Anterior cingulate cortex (tissue), 58 donors: ENCODE measurements around the gene AGAP3.

ENCODE experiments used
- DNase-seq, 58 donors: peaks; one replicate each; lab custom pipeline; 2025; lab: John Stamatoyannopoulos, UW

The AGAP3 gene

GRCh38 chr7:151120896-151121295, 34.6 kb downstream of the AGAP3 start:
- peak in 37 of 58 donors; percentile 10 to 74 (median 43) for DNase-seq

DNA sequence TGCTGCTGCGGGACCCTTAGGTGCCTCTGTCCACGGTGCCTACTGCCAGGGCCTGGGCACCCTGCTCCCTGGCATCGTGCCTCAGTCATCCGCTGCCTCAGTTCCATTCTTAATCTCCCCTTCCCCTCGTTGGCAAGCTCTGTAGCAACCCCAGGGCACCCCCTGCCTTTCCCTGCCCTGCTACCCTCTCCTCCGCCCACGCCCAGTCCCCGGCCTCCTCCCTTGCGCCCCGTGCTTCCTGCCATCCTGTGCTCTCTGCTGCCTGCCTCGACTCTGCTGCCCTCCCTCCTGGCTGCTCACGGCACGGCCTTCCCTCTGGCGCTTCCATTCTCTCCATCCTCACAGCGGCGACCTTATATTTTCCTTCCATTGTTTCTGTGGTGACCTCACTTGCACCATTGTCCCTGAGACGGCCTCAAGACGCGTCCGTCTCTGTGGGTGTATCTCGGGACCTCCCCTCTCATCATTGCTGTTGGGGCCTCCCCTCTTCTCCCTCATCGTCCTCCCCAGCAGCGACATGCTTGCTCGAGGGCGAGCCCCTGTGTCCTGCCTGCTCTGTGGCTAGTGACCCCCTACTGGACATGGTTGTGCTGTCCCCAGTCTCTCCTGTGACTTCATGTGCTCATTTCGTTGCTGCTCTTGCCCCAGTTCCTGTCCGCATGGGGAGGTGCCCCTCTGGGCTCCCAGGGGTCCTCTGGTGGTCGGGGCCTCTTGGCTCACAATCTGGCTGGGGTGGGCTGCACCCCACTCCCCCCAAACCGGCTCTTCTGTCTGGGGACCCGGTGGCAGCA, 35.3 kb downstream of the AGAP3 start:
- no peak for DNase-seq

- DNase-seq: peak in 1 of 58 donors; percentile 47
Observed at GRCh38 chr7:151122276-151122675, 36.0 kb downstream of the AGAP3 start.

DNA sequence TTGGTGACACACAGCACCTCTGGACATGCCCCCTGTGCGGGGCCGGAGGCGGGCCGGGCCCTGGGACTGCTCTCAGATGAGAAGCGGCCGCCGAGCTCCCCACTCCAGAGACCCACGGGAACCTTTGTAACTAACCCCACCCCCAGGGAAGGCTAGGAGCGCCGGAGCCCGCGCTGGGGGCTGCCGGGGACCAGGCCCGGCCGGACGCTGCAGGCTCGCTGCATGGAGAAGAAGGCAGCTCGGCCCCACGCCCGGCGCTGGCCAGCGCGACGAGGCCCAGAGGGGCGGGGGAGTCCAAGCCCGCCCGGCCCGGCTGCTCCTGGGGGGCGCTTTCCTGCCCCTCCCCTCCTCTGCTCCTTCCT, 36.5 kb downstream of the AGAP3 start:
- no peak for DNase-seq

DNA sequence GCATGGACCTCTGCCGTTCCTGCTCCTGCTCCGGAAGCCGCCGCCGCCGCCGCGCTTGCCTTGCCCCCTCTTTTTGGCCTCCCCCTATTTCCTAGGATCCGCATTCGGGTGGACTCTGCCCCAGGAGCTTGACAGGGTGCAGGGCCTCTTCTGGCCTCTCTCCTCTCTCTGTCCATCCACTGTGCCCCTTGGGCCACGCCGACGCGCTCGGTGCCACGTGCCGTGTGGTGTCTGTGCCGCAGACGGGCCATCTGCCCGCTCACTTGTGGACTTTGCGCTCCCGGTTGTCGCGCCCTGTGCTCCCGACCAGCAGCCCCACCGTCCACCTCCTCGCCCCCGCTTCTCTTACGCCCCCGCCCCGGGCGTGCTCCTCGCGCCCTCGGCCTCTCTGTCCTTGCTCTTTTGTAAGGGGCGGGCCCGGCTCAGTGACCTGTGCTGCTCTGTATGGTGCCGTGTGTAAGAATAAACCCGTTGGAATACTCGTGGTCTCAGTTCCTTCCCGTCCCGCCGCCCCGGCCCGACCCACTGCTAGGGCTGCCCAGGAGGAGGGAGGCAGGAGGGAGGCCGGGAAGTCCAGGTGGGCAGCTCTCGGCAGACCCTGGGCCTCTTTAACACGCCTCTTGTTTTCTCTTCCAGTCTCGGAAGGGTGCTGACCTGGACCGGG, 37.0 kb downstream of the AGAP3 start:
- no peak for DNase-seq

- DNase-seq: peak in 55 of 58 donors; percentile 39 to 92 (median 71)
Observed at GRCh38 chr7:151123822-151124464, 37.7 kb downstream of the AGAP3 start.

- no peak for DNase-seq
Observed at GRCh38 chr7:151124481-151124880, 38.2 kb downstream of the AGAP3 start.

DNA sequence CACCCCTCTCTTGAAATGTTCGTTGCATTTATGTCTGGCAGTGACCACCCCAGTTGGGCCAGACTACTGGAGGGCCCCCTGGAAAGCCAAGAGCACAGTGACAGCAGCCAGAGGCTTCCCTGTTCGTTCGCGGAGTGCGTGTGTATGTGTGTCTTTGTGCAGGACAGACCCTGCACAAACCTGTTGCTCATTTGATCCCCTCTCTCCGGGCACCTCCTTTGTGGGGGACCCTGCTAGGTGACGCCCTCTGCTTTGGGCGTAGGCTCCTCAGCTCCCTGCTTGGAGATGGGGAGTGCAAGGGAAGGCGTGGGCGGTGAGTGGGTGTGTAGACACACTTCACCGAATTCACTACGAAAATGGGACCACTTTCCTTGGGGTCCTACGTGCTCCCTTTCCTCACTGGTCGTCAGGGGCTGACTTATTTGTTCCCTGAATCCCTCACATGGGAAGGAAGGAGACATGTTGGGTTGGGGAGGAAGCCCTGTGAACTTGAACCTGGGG, 38.7 kb downstream of the AGAP3 start:
- no peak for DNase-seq

GRCh38 chr7:151125470-151125845, 39.2 kb downstream of the AGAP3 start:
- peak in 2 of 58 donors; percentile 16 to 41 for DNase-seq

GRCh38 chr7:151125846-151126481, 39.7 kb downstream of the AGAP3 start:
- DNase-seq: peak in 2 of 58 donors; percentile 16 to 49

GRCh38 chr7:151126491-151127137, 40.3 kb downstream of the AGAP3 start:
- DNase-seq: no peak

DNA sequence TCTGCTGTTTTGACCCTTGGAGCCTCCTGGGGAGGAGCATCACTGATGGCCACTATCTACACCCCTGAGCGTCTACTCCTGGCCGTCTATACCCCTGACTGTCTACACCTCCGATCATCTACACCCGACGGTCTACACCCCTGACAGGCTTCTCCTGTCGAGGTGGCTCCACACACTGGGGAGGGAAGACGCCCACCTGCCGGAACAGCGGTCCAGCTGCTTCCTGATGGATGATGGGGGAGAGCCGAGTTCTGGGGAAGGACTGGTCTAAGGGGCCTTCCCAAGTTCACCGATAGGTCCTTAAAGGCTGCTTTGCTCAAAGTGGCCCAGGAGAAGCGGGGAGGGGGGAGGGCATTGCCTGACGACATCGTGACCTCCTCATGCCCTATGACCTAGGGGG, 41.9 kb downstream of the AGAP3 start:
- DNase-seq: no peak

GRCh38 chr7:151128716-151129115, 42.4 kb downstream of the AGAP3 start:
- DNase-seq: no peak

DNA sequence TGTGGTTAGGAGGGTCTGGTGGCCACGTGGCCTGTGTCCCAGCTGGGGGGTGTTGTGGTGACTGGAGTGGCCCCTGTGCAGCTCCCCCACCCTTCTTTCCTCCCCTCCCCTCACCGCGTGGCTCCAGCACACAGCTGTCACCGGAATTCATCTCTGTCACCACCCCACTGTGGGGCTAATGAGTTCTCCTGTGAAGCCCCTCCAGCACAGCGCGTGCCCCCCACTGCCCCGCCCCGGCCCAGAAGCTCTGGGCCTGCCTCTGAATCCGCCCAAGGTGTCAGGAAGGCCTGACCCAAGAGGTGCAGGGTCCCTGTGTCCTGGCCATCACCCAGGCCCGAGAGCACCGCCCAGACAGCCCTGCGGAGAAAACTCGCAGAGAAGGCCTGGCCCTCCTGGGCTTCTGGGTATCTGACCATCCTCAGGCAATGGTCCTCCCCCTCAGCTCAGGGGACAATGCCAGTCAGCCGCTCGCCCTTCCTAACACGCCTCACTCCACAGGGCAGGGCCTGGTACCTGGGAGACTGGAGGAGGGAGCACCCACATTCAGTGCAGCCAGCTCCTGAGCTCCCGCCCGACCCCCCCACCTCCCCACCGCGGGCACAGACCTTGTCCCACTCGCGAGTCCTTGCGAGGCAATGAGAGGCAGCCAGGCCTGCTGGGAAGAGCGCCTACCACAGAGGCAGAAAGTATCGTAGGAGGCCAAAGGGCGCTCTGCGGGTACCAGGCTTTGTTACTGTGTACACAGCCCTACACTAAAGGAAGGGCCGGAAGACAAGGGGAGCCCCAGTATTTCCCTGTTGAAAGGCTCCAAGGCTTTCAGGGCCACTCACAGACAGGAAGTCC, 43.1 kb downstream of the AGAP3 start:
- DNase-seq: no peak

DNA sequence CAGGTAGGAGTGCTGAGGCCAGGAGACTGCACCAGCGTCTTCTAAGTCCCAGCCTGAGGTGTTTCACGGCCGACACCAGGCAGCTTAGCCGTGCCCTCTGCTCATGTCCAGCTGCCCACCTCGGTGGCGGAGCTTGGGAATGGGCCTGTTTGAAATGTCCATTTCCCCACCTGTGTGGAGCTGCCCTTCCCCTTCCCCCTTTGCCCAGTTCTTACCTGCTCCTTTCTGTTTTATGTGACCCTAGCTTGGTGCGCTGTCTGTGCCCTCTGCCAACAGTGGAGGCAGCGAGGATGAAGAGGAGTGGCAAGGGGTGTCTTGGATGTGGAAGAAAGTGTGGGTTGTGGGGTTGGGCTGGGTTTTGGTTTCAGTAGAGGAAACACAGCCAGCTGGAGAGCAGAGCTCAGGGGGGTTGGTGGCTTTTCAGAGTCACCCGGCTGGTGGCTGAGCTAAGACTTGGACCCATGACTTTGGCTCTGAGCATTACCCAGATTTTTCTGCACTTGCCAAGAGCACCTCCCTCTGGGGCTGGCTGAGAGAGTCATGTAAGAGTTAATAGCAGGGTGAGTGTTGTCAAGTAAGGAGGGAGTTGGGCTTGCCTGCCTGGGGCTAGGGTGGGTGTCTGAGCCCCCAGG, 43.8 kb downstream of the AGAP3 start:
- DNase-seq: no peak

DNA sequence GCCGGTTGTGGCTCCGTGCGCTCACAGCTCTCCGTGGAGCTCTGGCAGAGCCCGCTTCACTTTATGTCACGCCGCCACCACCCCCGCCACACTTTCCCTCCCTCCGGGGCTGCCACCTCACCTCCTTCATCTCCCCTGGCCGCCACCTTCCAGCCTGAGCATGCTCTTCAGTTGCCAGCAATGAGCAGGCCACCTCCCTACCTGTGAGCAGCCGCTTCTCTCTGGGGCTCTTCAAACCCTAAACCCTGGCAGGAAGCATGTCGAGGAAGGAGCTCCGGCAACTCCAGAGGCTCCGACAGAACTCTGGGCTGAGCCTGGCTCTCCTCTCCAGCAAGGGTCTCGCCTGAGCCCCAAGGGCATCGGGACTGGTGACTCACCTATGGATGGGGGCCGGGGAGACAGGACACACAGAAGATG, 44.5 kb downstream of the AGAP3 start:
- DNase-seq: no peak

- no peak for DNase-seq
Observed at GRCh38 chr7:151131224-151131591, 44.9 kb downstream of the AGAP3 start.

- DNase-seq: peak in 40 of 58 donors; percentile 17 to 85 (median 56)
Observed at GRCh38 chr7:151131592-151132293, 45.5 kb downstream of the AGAP3 start.
